ENCODE measurements around the gene TBC1D32.

The TBC1D32 gene

GRCh38 chr6:121032268-121033006 lies 301.8 kb downstream of the TBC1D32 start:
- no peaks in the 10 kb centered on the region for H3K36me3 ChIP-seq (ENCODE audit: insufficient read depth, low read length)
- H3K27me3 ChIP-seq (ENCODE audit: insufficient read depth, low read length): 0 out of 2 replicates have a peak, but pooled peaks cover 4% of the 10 kb centered on the region
- H3K4me1 ChIP-seq (ENCODE audit: control insufficient read depth, insufficient read depth, low read length, unreplicated experiment): no peaks in the 10 kb centered on the region
- H3K4me3 ChIP-seq (ENCODE audit: low read depth, low read length): no peak overlapping the region
- no peak overlapping the region for H3K27ac ChIP-seq (ENCODE audit: low read depth, low read length)
- no peaks in the 10 kb centered on the region for H3K79me2 ChIP-seq (ENCODE audit: control insufficient read depth, insufficient read depth, low read length, unreplicated experiment)
- no peak overlapping the region for H2AFZ ChIP-seq (ENCODE audit: low read length, unreplicated experiment)

Measured in ACC112 (cell line).